PC-3 (cell line): ENCODE measurements around the gene CNTFR. TPM values are rescaled to one million over a fixed set of nuclear protein-coding genes. Genes with fewer than 3 reads are reported as not detected.

ENCODE experiments used
- ATAC-seq: fragments of 200-7000 bp; cut with Tn5 transposase; 2 replicates; pipeline ENCODE4 v1.9.1; 2020; ENCODE audit warnings: mild to moderate bottlenecking, moderate library complexity
- BruUV-seq: library from RNA; stranded (reverse); fragments of 400-500 nt; replicated peaks from 2 replicates; lab custom pipeline; 2021; lab: Mats Ljungman, UMichigan
- CTCF ChIA-PET: fragments of 300-600 bp; sonication (Branson Sonifier 250); formaldehyde crosslinking; loops from one replicate; lab custom pipeline; 2022; ENCODE audit warnings: antibody characterized with exemption; lab: Charles Lee
- POLR2A ChIA-PET: fragments of 300-600 bp; sonication (Branson Sonifier 250); formaldehyde crosslinking; loops from one replicate; lab custom pipeline; 2022; ENCODE audit warnings: antibody characterized with exemption; ENCODE audit not compliant: unreplicated experiment; lab: Charles Lee
- DNase-seq: peaks from one replicate; pipeline ENCODE4 v3.0.0-alpha.2; 2015
- H2AFZ ChIP-seq: fragments of 300-600 bp; sonication (generic); 2 replicates; pipeline ENCODE4 v1.6.0; 2016; ENCODE audit warnings: antibody characterized with exemption, low read length
- H3F3A ChIP-seq: fragments of 300-600 bp; sonication (generic); one replicate; pipeline ENCODE4 v1.6.0; 2017; ENCODE audit warnings: antibody characterized with exemption, low read length, control low read depth, mild to moderate bottlenecking; ENCODE audit not compliant: unreplicated experiment
- H3K27ac ChIP-seq: fragments of 300-600 bp; sonication (generic); 2 replicates; pipeline ENCODE4 v1.5.1; 2016; ENCODE audit warnings: mild to moderate bottlenecking, low read length
- H3K27me3 ChIP-seq: fragments of 300-600 bp; sonication (generic); 2 replicates; pipeline ENCODE4 v1.6.1; 2016; ENCODE audit warnings: low read length, mixed read lengths
- H3K36me3 ChIP-seq: fragments of 300-600 bp; sonication (generic); 2 replicates; pipeline ENCODE4 v1.6.1; 2016; ENCODE audit warnings: low read depth, mixed run types, low read length, mixed read lengths
- H3K4me1 ChIP-seq: fragments of 300-600 bp; sonication (generic); 2 replicates; pipeline ENCODE4 v1.5.1; 2016; ENCODE audit warnings: low read length; ENCODE audit not compliant: insufficient read depth
- H3K4me2 ChIP-seq: fragments of 300-600 bp; sonication (generic); 2 replicates; pipeline ENCODE4 v1.6.0; 2016; ENCODE audit warnings: low read length
- H3K4me3 ChIP-seq: fragments of 300-600 bp; sonication (generic); 2 replicates; pipeline ENCODE4 v1.5.1; 2016; ENCODE audit warnings: mild to moderate bottlenecking, low read length, mixed read lengths
- H3K79me2 ChIP-seq: fragments of 300-600 bp; sonication (generic); 2 replicates; pipeline ENCODE4 v1.6.1; 2017; ENCODE audit warnings: low read length, mixed read lengths
- H3K9ac ChIP-seq: fragments of 300-600 bp; sonication (generic); 2 replicates; pipeline ENCODE4 v1.6.0; 2016; ENCODE audit warnings: mild to moderate bottlenecking, low read length
- H3K9me2 ChIP-seq: fragments of 300-600 bp; sonication (generic); replicated peaks from 2 replicates; pipeline ENCODE4 v1.6.1; 2016; ENCODE audit warnings: mixed run types, low read length, mixed read lengths
- H3K9me3 ChIP-seq: fragments of 300-600 bp; sonication (generic); 2 replicates; pipeline ENCODE4 v1.6.1; 2016; ENCODE audit warnings: low read length, mixed read lengths
- H4K20me1 ChIP-seq: fragments of 300-600 bp; sonication (generic); 2 replicates; pipeline ENCODE4 v1.6.1; 2016; ENCODE audit warnings: low read length, mixed read lengths
- CTCF ChIP-seq: fragments of 300-600 bp; sonication (generic); conservative IDR thresholded peaks from 2 replicates; pipeline ENCODE4 v1.5.1; 2017; ENCODE audit warnings: antibody characterized with exemption, low read depth, mild to moderate bottlenecking, low read length
- EZH2 ChIP-seq: fragments of 300-600 bp; sonication (generic); IDR thresholded peaks from one replicate; pipeline ENCODE4 v1.6.1; 2017; ENCODE audit warnings: antibody characterized with exemption, mild to moderate bottlenecking, low read length; ENCODE audit not compliant: unreplicated experiment
- EZH2phosphoT487 ChIP-seq: fragments of 300-600 bp; sonication (generic); IDR thresholded peaks from 2 replicates; pipeline ENCODE4 v1.6.1; 2018; ENCODE audit warnings: mild to moderate bottlenecking, antibody characterized with exemption, low read length, borderline replicate concordance
- intact Hi-C: fragments of 100-400 bp; cut with micrococcal nuclease; formaldehyde crosslinking; loops from 2 replicates; pipeline ENCODE4 v1.9.0; 2023
- total RNA-seq: library from RNA; depleted of rRNA; stranded (reverse); fragments of >200 nt; gene quantifications from 2 replicates; pipeline ENCODE4 v1.2.3, GENCODE V29; 2014

The CNTFR gene
- total RNA-seq, 1 experiment from 2014 or later, result not detected

- H3K9me2 ChIP-seq, result no peaks in the 10 kb centered on the region
- ChIA-PET CTCF (no interaction called here), POLR2A (no interaction called here)
- BruUV-seq, result no TSS peak
- no peak overlapping the region for H3K4me2 ChIP-seq
- no peak for ATAC-seq
- H3K4me1 ChIP-seq, result no peaks in the 10 kb centered on the region
- no peak overlapping the region for H3K4me3 ChIP-seq
- DNase-seq, result no peak
- H4K20me1 ChIP-seq, result no peaks in the 10 kb centered on the region
- no peak for TF ChIP-seq EZH2
- TF ChIP-seq CTCF, result no peak
- no peak for TF ChIP-seq EZH2phosphoT487
- no peaks in the 10 kb centered on the region for H3K79me2 ChIP-seq
- intact Hi-C loops, result no loop called here
- H3K9me3 ChIP-seq, result no peaks in the 10 kb centered on the region
- H3F3A ChIP-seq, result no peaks in the 10 kb centered on the region
- no peak overlapping the region for H3K27ac ChIP-seq
- no peak overlapping the region for H2AFZ ChIP-seq
- H3K9ac ChIP-seq, result no peak overlapping the region
- no peaks in the 10 kb centered on the region for H3K27me3 ChIP-seq
- H3K36me3 ChIP-seq, result no peaks in the 10 kb centered on the region
Observed at GRCh38 chr9:34576597-34577399, 12.7 kb downstream of the CNTFR start.

GRCh38 chr9:34575862-34576596 is 13.5 kb downstream of the CNTFR start:
- CTCF ChIA-PET, result interaction anchor here (0.6 kb wide), 1 partner anchor 15 kb away, joined by 3 read pairs; no protein-coding TSS in a partner anchor
- Histone ChIP-seq H3K79me2 (no peaks in the 10 kb centered on the region), H3K27me3 (no peaks in the 10 kb centered on the region), H3K9ac (no peak overlapping the region), H3F3A (no peaks in the 10 kb centered on the region), H3K27ac (no peak overlapping the region), H3K4me1 (no peaks in the 10 kb centered on the region), H3K4me3 (no peak overlapping the region), H3K36me3 (no peaks in the 10 kb centered on the region), H3K4me2 (no peak overlapping the region), H4K20me1 (no peaks in the 10 kb centered on the region), H3K9me3 (no peaks in the 10 kb centered on the region), H2AFZ (no peak overlapping the region), H3K9me2 (no peaks in the 10 kb centered on the region)
- no peak for DNase-seq
- POLR2A ChIA-PET, result no interaction called here
- no TSS peak for BruUV-seq
- intact Hi-C loops, result no loop called here
- TF ChIP-seq CTCF (no peak), EZH2 (no peak), EZH2phosphoT487 (no peak)
- no peak for ATAC-seq
